Heart left ventricle (tissue), 16 donors: ENCODE measurements around the gene KRT72. TPM values are rescaled to one million over a fixed set of nuclear protein-coding genes. Genes with fewer than 3 reads are reported as not detected.

Source experiments
- ATAC-seq, 4 donors: fragments of 200-7000 bp; cut with Tn5 transposase; one replicate each; pipeline ENCODE4 v1.9.1; 2020 to 2022; ENCODE audit warnings: moderate library complexity in 4 of 4, mild to moderate bottlenecking in 3 of 4, moderate number of reproducible peaks in 1 of 4
- DNase-seq, 5 donors: peaks; one replicate each; pipeline ENCODE4 v3.0.0-alpha.2; 2020
- H3K27ac ChIP-seq, 12 donors: fragments of 200-600 bp; sonication (generic) in 4 of 12; one replicate each; pipeline versions ENCODE4 v1.5.0 to v1.8.0; 2016 to 2022; ENCODE audit warnings: mild to moderate bottlenecking in 2 of 12
- H3K27me3 ChIP-seq, 9 donors: fragments of 200-600 bp; sonication (generic) in 2 of 9; one replicate each; pipeline versions ENCODE4 v1.5.1 to v1.8.0; 2016 to 2022; ENCODE audit warnings: mild to moderate bottlenecking in 3 of 9
- H3K36me3 ChIP-seq, 9 donors: fragments of 200-600 bp; sonication (generic) in 2 of 9; one replicate each; pipeline versions ENCODE4 v1.5.0 to v1.8.0; 2018 to 2022; ENCODE audit warnings: mild to moderate bottlenecking in 2 of 9
- H3K4me1 ChIP-seq, 12 donors: fragments of 200-600 bp; sonication (generic) in 4 of 12; one replicate each; pipeline versions ENCODE4 v1.5.0 to v1.8.0; 2016 to 2022; ENCODE audit warnings: mild to moderate bottlenecking in 3 of 12
- H3K4me3 ChIP-seq, 12 donors: fragments of 200-600 bp; sonication (generic) in 4 of 12; one replicate each; pipeline versions ENCODE4 v1.5.0 to v1.8.0; 2017 to 2022; ENCODE audit warnings: mild to moderate bottlenecking in 9 of 12, moderate library complexity in 4 of 12
- H3K9me3 ChIP-seq, 12 donors: fragments of 200-600 bp; sonication (generic) in 4 of 12; one replicate each; pipeline versions ENCODE4 v1.5.0 to v1.8.0; 2016 to 2022; ENCODE audit warnings: mild to moderate bottlenecking in 1 of 12
- POLR2A ChIP-seq, 2 donors: fragments of 450-650 bp; IDR thresholded peaks; one replicate each; pipeline ENCODE4 v1.6.1; 2017; ENCODE audit warnings: antibody characterized with exemption in 2 of 2, mild to moderate bottlenecking in 2 of 2, moderate library complexity in 2 of 2
- WGBS, 4 donors: extraction: QIAGEN DNeasy Blood & Tissue Kit in 2 of 4; methylation state at CpG; one replicate each; pipeline versions ENCODE4 v1.1.5 to v1.1.7; 2013 to 2018; 5-methylcytosine and 5-hydroxymethylcytosine counted together
- intact Hi-C, 10 donors: fragments of 100-400 bp; cut with DNase I; formaldehyde crosslinking; loops; one replicate each; pipeline versions ENCODE4 v1.11.1 to v1.14.2; 2022
- polyA plus RNA-seq, 2 donors: library from polyadenylated mRNA; stranded (reverse); fragments of 200-250 nt; gene quantifications; one replicate each; pipeline ENCODE4 v1.2.3, GENCODE V29; 2013
- total RNA-seq, 9 donors: library from RNA; depleted of rRNA in 2 of 9; stranded (reverse); fragments of >200 nt in 2 of 9; fragmentation: NEBNext Ultra II Directional in 3 of 9; extraction: Animal tissue kit (Norgen Biotek cat#: 25700) in 3 of 9; gene quantifications; one replicate each; pipeline versions ENCODE4 v1.1.0 to v1.2.4, GENCODE V29; 2016 to 2023
- TF ChIP-seq, protein P1 (sequence below), 12 donors: fragments of 200-600 bp; sonication (generic) in 4 of 12; IDR thresholded peaks; one replicate each; pipeline versions ENCODE4 v1.5.0 to v1.8.0; 2018 to 2022; ENCODE audit warnings: antibody characterized with exemption in 12 of 12, mild to moderate bottlenecking in 5 of 12
- donor health status: ischemic (EF 13 %, LVEDD 7.1; RV severe dilation, severe dysfunction).
- donor health status: healthy with polysubstance abuse.
- donor health status: DM: no; HTN: yes; CAD: no.
- donor health status: DM: no; HTN: no; CAD: no.
- donor health status: ischemic (EF 25% LVEDD 6.9; RV normal size, moderate dysfunction).
- donor health status: ischemic (EF 25% LVEDD 5.7; RV mildly dilated, moderate dysfunction).
- donor health status: healthy.
- donor health status: DM: yes; HTN: yes; CAD: no.
- donor health status: ischemic (EF 35%, LVEDD 5.7; RV mildly dilated, moderate dysfunction).
- donor health status: nonischemic (EF 11% LVEDD 7.7; RV severe dilation, severe dysfunction).
- donor health status: DM: yes; HTN: yes; CAD: no.
- donor health status: PGD.
- donor health status: ischemic (EF 29% LVEDD 5.4; RV normal size, mild dysfunction).
- donor health status: nonischemic (EF 23%, LVEDD 6.1; RV moderate dilation, normal function).

The KRT72 gene
- total and polyA plus RNA-seq, 11 donors = not detected

DNA sequence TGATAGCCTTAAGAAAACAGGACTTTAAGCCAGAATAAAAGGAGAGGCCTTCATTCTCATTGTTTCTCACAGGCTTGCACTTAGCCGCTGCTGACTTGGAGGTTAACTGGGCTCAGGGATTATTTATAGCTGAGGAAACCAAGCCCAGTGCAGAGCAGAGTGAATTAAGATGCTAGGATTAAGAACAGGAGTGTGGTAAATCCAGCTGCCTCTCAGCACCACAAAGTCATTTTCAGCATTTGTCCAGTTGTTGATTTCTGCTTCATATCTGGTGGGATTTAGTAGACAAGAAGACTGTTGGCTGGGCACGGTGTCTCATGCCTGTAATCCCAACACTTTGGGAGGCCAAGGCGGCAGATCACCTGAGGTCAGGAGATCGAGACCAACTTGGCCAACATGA, 31.4 kb upstream of the KRT72 start:
- ATAC-seq = no peak
- Histone ChIP-seq H3K36me3 (no peaks in the 10 kb centered on the region), H3K27ac (no peak overlapping the region), H3K27me3 (peaks cover 0 to 13% (median 0%) of the 10 kb centered on the region in 9 donors), H3K4me3 (no peak overlapping the region), H3K9me3 (no peaks in the 10 kb centered on the region), H3K4me1 (peaks cover 0 to 3% (median 0%) of the 10 kb centered on the region in 12 donors)
- DNase-seq = no peak
- intact Hi-C loops = no loop called here
- 76 to 90% (median 81%) methylated on average over 4 of the region's 4 CpGs for WGBS, 4 donors
- TF ChIP-seq, protein P1, sequence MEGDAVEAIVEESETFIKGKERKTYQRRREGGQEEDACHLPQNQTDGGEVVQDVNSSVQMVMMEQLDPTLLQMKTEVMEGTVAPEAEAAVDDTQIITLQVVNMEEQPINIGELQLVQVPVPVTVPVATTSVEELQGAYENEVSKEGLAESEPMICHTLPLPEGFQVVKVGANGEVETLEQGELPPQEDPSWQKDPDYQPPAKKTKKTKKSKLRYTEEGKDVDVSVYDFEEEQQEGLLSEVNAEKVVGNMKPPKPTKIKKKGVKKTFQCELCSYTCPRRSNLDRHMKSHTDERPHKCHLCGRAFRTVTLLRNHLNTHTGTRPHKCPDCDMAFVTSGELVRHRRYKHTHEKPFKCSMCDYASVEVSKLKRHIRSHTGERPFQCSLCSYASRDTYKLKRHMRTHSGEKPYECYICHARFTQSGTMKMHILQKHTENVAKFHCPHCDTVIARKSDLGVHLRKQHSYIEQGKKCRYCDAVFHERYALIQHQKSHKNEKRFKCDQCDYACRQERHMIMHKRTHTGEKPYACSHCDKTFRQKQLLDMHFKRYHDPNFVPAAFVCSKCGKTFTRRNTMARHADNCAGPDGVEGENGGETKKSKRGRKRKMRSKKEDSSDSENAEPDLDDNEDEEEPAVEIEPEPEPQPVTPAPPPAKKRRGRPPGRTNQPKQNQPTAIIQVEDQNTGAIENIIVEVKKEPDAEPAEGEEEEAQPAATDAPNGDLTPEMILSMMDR (IDR thresholded peaks at IDR 0.05) = no peak
- TF ChIP-seq POLR2A (IDR thresholded peaks at IDR 0.05) = no peak

DNA sequence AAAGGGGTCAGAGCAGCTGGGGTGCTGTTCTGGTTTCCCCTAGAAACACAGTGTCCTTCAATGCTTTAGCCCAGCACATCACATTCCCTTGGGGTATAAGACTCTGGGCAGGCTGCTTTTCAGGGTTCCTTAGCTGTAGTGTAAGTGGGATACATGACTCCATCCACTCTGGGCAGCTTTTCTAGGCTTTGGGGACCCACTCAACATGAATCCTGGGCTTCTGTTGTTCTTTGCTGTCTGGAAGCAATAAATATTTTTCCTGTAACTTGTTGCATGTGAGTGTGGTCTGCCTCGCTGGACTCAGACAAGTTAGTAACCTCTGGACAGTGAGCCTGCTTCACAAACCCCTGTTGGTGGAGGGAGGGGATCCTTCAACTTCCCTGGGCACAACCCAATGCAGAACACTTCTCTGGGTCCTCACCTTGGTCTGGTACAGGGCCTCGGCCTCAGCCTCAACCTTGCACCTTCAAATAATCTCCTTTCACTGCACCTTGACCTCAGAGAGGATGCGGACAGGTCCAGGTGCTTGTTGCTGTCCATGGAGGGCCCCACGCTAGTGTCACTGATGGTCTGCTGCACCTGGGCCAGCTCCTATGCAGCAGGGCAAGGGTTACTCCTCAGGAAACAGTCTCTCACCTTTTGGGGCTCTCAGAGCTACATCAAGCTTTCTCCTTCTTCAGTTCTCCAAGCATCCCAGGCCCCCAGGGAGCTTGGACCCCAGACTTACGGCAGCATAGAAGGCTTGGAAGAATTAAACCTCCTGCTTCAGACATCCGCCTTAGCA, 30.6 kb upstream of the KRT72 start:
- 80 to 91% (median 83%) methylated on average over 6 of the region's 6 CpGs for WGBS, 4 donors
- H3K4me1 ChIP-seq = peaks cover 0 to 3% (median 0%) of the 10 kb centered on the region in 12 donors
- no peaks in the 10 kb centered on the region for H3K36me3 ChIP-seq
- no peak overlapping the region for H3K4me3 ChIP-seq
- H3K9me3 ChIP-seq = no peaks in the 10 kb centered on the region
- ATAC-seq = no peak
- no peak for DNase-seq
- intact Hi-C loops = no loop called here
- no peak for TF ChIP-seq POLR2A (IDR thresholded peaks at IDR 0.05)
- TF ChIP-seq, protein P1 (IDR thresholded peaks at IDR 0.05) = no peak
- peaks cover 0 to 13% (median 0%) of the 10 kb centered on the region in 9 donors for H3K27me3 ChIP-seq
- no peak overlapping the region for H3K27ac ChIP-seq

DNA sequence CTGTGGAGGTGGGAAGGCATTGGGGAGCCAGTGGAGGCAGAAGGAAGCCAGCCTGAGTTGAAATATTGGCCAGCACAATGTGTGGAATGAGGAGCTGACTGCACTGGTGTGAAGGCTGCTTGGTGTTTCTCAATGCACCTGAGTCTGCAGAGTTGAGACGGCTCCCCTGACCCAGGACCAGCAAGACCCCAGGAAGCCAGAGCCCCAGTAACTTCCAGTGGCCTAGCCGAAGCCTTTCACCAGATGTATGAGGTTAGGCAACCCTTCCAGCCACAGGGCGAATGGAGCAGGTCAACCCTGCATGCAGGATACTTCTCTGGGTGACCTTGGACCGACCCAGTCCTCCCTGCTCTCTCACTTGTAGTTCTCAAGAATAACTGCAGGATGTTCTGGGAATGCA, 30.0 kb upstream of the KRT72 start:
- DNase-seq = no peak
- peaks cover 0 to 3% (median 0%) of the 10 kb centered on the region in 12 donors for H3K4me1 ChIP-seq
- no peaks in the 10 kb centered on the region for H3K36me3 ChIP-seq
- H3K9me3 ChIP-seq = no peaks in the 10 kb centered on the region
- TF ChIP-seq, protein P1 (IDR thresholded peaks at IDR 0.05) = no peak
- no peak for TF ChIP-seq POLR2A (IDR thresholded peaks at IDR 0.05)
- intact Hi-C loops = no loop called here
- H3K27ac ChIP-seq = no peak overlapping the region
- no peak for ATAC-seq
- peaks cover 0 to 13% (median 0%) of the 10 kb centered on the region in 9 donors for H3K27me3 ChIP-seq
- H3K4me3 ChIP-seq = no peak overlapping the region
- 45 to 68% (median 54%) methylated on average over 3 to 4 of the region's 4 CpGs for WGBS, 4 donors

DNA sequence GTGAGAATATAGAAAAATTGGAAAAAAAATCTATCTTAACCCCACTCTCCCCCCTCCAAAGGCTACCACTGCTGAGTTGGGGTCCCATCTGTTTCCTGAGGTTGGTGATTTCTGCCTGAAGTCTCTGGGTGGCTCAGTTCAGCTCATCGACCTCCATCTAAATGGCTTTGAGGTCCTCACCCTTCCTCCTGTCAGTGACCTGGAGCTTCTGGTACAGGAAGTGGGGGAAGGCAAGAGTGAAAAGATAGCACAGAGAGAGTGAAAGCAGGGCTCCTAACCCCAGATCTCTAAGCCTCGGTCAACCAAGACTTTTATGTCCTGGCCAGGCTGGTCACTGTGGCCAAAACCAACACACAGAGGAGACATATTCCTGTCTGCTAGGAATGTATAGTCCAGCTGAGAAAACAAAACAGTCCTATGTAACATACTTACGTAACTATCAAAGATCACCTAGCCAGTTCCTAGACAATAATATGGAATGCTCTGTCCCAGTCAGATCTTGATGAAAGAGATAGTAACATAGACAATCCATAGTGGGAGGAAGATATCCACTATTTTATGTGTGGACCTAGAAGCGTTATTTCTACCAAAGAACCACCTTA, 29.4 kb upstream of the KRT72 start:
- no peaks in the 10 kb centered on the region for H3K36me3 ChIP-seq
- H3K27ac ChIP-seq = no peak overlapping the region
- WGBS, 4 donors = 62 to 70% (median 67%) methylated on average over 4 of the region's 4 CpGs
- no peak for DNase-seq
- intact Hi-C loops = no loop called here
- H3K9me3 ChIP-seq = no peaks in the 10 kb centered on the region
- peaks cover 0 to 13% (median 0%) of the 10 kb centered on the region in 9 donors for H3K27me3 ChIP-seq
- no peak overlapping the region for H3K4me3 ChIP-seq
- peaks cover 0 to 3% (median 0%) of the 10 kb centered on the region in 12 donors for H3K4me1 ChIP-seq
- no peak for TF ChIP-seq POLR2A (IDR thresholded peaks at IDR 0.05)
- TF ChIP-seq, protein P1 (IDR thresholded peaks at IDR 0.05) = no peak
- no peak for ATAC-seq
